Ishikawa (cell line): ENCODE data around the gene AUTS2.

Source experiments
- CEBPB ChIP-seq: IDR thresholded peaks from 2 replicates; pipeline ENCODE4 v1.6.1; 2012
- CREB1 ChIP-seq: IDR thresholded peaks from 2 replicates; pipeline ENCODE4 v1.6.1; 2012; ENCODE audit warnings: low read depth
- EP300 ChIP-seq: IDR thresholded peaks from 2 replicates; pipeline ENCODE4 v1.6.1; 2012; ENCODE audit warnings: borderline replicate concordance
- NFIC ChIP-seq: IDR thresholded peaks from 2 replicates; pipeline ENCODE4 v1.6.1; 2012
- YY1 ChIP-seq: IDR thresholded peaks from 2 replicates; pipeline ENCODE4 v1.6.1; 2012; ENCODE audit warnings: low read depth
- ZBTB7A ChIP-seq: IDR thresholded peaks from 2 replicates; pipeline ENCODE4 v1.6.1; 2012; ENCODE audit warnings: low read depth
- TF ChIP-seq, protein P1 (sequence below): IDR thresholded peaks from 2 replicates; pipeline ENCODE4 v1.6.1; 2012
- TF ChIP-seq, protein P2 (sequence below): IDR thresholded peaks from 2 replicates; pipeline ENCODE4 v1.6.1; 2012; ENCODE audit warnings: low read depth, mild to moderate bottlenecking

DNA sequence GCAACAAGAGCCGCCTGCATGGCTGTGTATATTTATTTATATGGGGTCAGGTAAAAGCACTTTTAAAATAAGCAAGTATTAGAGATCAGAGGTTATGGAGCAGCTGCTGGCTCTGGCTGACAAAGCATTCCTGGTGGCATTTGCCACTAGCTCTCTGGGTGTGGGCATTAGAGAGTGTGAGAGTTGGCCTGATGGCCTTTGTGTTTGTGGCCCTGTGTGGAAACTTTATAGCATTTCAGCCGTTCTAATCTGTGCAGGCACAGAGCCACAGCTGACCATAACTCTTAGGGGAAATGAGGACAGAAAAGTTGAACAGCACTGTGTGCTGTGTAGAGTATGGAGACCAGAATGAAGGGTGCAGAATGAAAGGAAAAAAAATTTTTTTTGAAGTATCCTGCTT lies 118.9 kb downstream of the AUTS2 start:
- TF ChIP-seq NFIC (no peak), EP300 (no peak), CREB1 (no peak), ZBTB7A (no peak), CEBPB (no peak), YY1 (no peak)
- TF ChIP-seq, protein P1, sequence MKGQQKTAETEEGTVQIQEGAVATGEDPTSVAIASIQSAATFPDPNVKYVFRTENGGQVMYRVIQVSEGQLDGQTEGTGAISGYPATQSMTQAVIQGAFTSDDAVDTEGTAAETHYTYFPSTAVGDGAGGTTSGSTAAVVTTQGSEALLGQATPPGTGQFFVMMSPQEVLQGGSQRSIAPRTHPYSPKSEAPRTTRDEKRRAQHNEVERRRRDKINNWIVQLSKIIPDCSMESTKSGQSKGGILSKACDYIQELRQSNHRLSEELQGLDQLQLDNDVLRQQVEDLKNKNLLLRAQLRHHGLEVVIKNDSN: no peak
- TF ChIP-seq, protein P2, sequence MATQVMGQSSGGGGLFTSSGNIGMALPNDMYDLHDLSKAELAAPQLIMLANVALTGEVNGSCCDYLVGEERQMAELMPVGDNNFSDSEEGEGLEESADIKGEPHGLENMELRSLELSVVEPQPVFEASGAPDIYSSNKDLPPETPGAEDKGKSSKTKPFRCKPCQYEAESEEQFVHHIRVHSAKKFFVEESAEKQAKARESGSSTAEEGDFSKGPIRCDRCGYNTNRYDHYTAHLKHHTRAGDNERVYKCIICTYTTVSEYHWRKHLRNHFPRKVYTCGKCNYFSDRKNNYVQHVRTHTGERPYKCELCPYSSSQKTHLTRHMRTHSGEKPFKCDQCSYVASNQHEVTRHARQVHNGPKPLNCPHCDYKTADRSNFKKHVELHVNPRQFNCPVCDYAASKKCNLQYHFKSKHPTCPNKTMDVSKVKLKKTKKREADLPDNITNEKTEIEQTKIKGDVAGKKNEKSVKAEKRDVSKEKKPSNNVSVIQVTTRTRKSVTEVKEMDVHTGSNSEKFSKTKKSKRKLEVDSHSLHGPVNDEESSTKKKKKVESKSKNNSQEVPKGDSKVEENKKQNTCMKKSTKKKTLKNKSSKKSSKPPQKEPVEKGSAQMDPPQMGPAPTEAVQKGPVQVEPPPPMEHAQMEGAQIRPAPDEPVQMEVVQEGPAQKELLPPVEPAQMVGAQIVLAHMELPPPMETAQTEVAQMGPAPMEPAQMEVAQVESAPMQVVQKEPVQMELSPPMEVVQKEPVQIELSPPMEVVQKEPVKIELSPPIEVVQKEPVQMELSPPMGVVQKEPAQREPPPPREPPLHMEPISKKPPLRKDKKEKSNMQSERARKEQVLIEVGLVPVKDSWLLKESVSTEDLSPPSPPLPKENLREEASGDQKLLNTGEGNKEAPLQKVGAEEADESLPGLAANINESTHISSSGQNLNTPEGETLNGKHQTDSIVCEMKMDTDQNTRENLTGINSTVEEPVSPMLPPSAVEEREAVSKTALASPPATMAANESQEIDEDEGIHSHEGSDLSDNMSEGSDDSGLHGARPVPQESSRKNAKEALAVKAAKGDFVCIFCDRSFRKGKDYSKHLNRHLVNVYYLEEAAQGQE: no peak
